ENCODE measurements around the gene ARID3B. TPM values are rescaled to one million over a fixed set of nuclear protein-coding genes. Genes with fewer than 3 reads are reported as not detected.

The ARID3B gene
- total RNA-seq, 1 experiment from 2014 or later: 101 TPM

DNA sequence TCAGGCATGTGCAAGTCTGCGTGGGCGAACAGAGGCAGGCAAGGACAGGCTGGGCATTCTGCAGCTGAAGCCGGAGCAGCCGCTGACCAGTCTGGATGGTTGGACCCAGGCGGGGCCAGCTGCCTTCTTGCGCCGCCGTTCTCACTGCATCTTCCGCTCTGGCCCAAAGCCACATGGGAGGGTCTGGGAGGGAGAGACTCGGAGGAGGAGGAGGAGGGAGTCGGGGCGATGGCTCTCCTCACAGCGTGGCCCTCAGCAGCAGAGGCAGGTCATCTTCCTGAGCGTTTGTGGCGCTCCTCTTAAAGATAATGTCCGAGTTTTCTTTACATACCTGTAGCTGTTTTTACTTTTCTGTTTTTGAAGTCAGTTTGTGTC, 80.5 kb downstream of the ARID3B start:
- Histone ChIP-seq H3K79me2 (ENCODE audit: insufficient read depth, low read length) (peaks cover 18% of the 10 kb centered on the region; the same call in 1 of the 2 replicates), H2BK15ac (ENCODE audit: low read depth, low read length) (no peak overlapping the region), H3K79me1 (ENCODE audit: insufficient read depth, low read depth, low read length, poor library complexity, severe bottlenecking) (peaks cover 9% of the 10 kb centered on the region), H3K4me1 (ENCODE audit: insufficient read depth, low read length) (no peaks in the 10 kb centered on the region), H3K4me2 (ENCODE audit: insufficient read depth, insufficient read length, low read length) (no peak overlapping the region), H3K56ac (ENCODE audit: insufficient read length, low read depth, low read length) (no peak overlapping the region), H3K4ac (ENCODE audit: low read depth, low read length) (no peak overlapping the region), H2AK5ac (ENCODE audit: insufficient read length, low read length) (no peak overlapping the region), H3K27me3 (ENCODE audit: insufficient read depth, low read length) (no peaks in the 10 kb centered on the region), H3K9me3 (ENCODE audit: control insufficient read depth, low read depth, low read length) (no peaks in the 10 kb centered on the region), H2BK20ac (ENCODE audit: low read depth, low read length, poor library complexity, severe bottlenecking) (no peak overlapping the region), H3K9ac (ENCODE audit: extremely low read depth, insufficient read length, low read length) (no peak overlapping the region), H3T11ph (ENCODE audit: low read length) (no peak overlapping the region), H3K18ac (ENCODE audit: insufficient read length, low read depth, low read length) (no peak overlapping the region), H2BK12ac (ENCODE audit: insufficient read length, low read depth, low read length) (no peak overlapping the region), H2AFZ (ENCODE audit: low read length) (no peak overlapping the region), H4K91ac (ENCODE audit: insufficient read length, low read depth, low read length) (no peak overlapping the region), H3K14ac (ENCODE audit: insufficient read depth, low read length) (no peak overlapping the region; the same call in 1 of the 2 replicates), H4K8ac (replicated peaks; ENCODE audit: insufficient read length, low read depth, low read length) (no peak overlapping the region), H4K20me1 (ENCODE audit: control insufficient read depth, insufficient read depth, insufficient read length) (no peaks in the 10 kb centered on the region), H3K23ac (ENCODE audit: insufficient read length, low read depth, low read length) (no peak overlapping the region), H4K5ac (ENCODE audit: insufficient read length, low read depth, low read length) (no peak overlapping the region), H3K27ac (ENCODE audit: insufficient read length, low read depth, low read length) (no peak overlapping the region), H2BK120ac (ENCODE audit: low read depth, low read length, poor library complexity, severe bottlenecking) (no peak overlapping the region), H2BK5ac (ENCODE audit: insufficient read length, low read length) (no peak overlapping the region), H3K23me2 (ENCODE audit: insufficient read length, low read depth, low read length, poor library complexity, severe bottlenecking) (peaks cover under 1% of the 10 kb centered on the region)
- WGBS (ENCODE audit: extremely low coverage, insufficient read length, low lambda C conversion rate): no CpG with 5 or more reads among the region's 16 CpGs
- peak overlapping the region in 1 of 2 experiments; percentile 31; a peak in 1 of 5 replicates for H3K4me3 Mint-ChIP-seq
- TF ChIP-seq, protein P1, sequence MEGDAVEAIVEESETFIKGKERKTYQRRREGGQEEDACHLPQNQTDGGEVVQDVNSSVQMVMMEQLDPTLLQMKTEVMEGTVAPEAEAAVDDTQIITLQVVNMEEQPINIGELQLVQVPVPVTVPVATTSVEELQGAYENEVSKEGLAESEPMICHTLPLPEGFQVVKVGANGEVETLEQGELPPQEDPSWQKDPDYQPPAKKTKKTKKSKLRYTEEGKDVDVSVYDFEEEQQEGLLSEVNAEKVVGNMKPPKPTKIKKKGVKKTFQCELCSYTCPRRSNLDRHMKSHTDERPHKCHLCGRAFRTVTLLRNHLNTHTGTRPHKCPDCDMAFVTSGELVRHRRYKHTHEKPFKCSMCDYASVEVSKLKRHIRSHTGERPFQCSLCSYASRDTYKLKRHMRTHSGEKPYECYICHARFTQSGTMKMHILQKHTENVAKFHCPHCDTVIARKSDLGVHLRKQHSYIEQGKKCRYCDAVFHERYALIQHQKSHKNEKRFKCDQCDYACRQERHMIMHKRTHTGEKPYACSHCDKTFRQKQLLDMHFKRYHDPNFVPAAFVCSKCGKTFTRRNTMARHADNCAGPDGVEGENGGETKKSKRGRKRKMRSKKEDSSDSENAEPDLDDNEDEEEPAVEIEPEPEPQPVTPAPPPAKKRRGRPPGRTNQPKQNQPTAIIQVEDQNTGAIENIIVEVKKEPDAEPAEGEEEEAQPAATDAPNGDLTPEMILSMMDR (conservative IDR thresholded peaks at IDR 0.05): no peak
- H3K36me3 Mint-ChIP-seq (ENCODE audit: insufficient read depth in 1 of 3, low read depth in 3 of 3): peaks cover 53 to 74% (median 73%) of the 10 kb centered on the region in 3 experiments; a peak in 6 of 7 replicates
- no peaks in the 10 kb centered on the region; the same call in 1 of the 2 replicates for H3K27me3 Mint-ChIP-seq (ENCODE audit: low read depth)
- peaks cover 21 to 25% of the 10 kb centered on the region in 2 experiments for H3K4me1 Mint-ChIP-seq
- H3K27ac Mint-ChIP-seq: peak overlapping the region in 2 of 3 experiments; percentile 71 to 81; a peak in 2 of 7 replicates
- H3K9me3 Mint-ChIP-seq: no peaks in the 10 kb centered on the region
- no peak for DNase-seq
